Thoracic aorta (tissue), 2 donors: Measurements from ENCODE around the gene CLDN22. TPM values are rescaled to one million over a fixed set of nuclear protein-coding genes. Genes with fewer than 3 reads are reported as not detected.

Experiments
- ATAC-seq: fragments of 150-250 bp; one replicate; pipeline ENCODE4 v1.8.0; 2017; ENCODE audit warnings: low read depth; ENCODE audit not compliant: insufficient number of reproducible peaks, low FRiP score
- DNase-seq: peaks from one replicate; pipeline ENCODE4 v3.0.0-alpha.2; 2020; ENCODE audit warnings: low spot score
- H3K27ac ChIP-seq, 2 donors: fragments of 200-600 bp; sonication (generic); 1 replicate in 1 of 2; 2 replicates in 1 of 2; pipeline ENCODE4 v1.5.1; 2016; ENCODE audit warnings: mild to moderate bottlenecking in 2 of 2, moderate library complexity in 2 of 2
- H3K27me3 ChIP-seq: fragments of 200-600 bp; sonication (generic); replicated peaks from 2 replicates; pipeline ENCODE4 v1.6.0; 2016; ENCODE audit warnings: mild to moderate bottlenecking; ENCODE audit not compliant: insufficient read depth
- H3K36me3 ChIP-seq: fragments of 200-600 bp; sonication (generic); one replicate; pipeline ENCODE4 v1.5.1; 2016
- H3K4me1 ChIP-seq, 2 donors: fragments of 200-600 bp; sonication (generic); 1 replicate in 1 of 2; 2 replicates in 1 of 2; pipeline versions ENCODE4 v1.5.1 to v1.6.0; 2016; ENCODE audit warnings: low read depth in 2 of 2, mild to moderate bottlenecking in 1 of 2; ENCODE audit not compliant: control insufficient read depth in 1 of 2
- H3K4me3 ChIP-seq: fragments of 200-600 bp; sonication (generic); 2 replicates; pipeline ENCODE4 v1.5.1; 2016; ENCODE audit warnings: mild to moderate bottlenecking
- H3K9me3 ChIP-seq: fragments of 200-600 bp; sonication (generic); 2 replicates; pipeline ENCODE4 v1.5.1; 2016
- total RNA-seq, 2 donors: library from RNA; depleted of rRNA; stranded (reverse); fragments of >200 nt; gene quantifications; one replicate each; pipeline versions ENCODE4 v1.1.0 to v1.2.3, GENCODE V29; 2016
- TF ChIP-seq, protein P1 (sequence below): fragments of 200-600 bp; sonication (generic); IDR thresholded peaks from one replicate; pipeline ENCODE4 v1.5.1; 2019; ENCODE audit warnings: antibody characterized with exemption

The CLDN22 gene
- total RNA-seq, 2 donors from 2014 or later = not detected

DNA sequence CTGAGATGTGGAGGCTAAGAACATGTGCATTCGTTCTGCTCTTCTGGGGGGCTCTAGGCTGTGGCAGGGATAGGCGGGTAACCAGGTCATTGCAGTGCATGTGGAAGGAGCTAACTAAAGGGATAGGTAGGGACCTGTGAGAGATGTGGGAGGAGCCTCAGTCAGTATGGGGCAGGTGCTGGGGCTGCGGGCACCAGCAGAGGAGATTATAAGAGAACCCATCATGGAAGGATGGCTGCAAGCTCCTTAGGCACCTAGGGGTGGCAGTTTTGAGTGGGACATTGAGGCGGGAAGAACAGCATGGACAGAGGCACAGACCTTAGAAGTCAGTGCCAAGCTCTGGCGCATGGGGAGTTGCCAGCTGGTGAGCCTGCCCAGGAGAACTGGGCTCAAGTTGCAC is 7.2 kb downstream of the CLDN22 start:
- TF ChIP-seq, protein P1, sequence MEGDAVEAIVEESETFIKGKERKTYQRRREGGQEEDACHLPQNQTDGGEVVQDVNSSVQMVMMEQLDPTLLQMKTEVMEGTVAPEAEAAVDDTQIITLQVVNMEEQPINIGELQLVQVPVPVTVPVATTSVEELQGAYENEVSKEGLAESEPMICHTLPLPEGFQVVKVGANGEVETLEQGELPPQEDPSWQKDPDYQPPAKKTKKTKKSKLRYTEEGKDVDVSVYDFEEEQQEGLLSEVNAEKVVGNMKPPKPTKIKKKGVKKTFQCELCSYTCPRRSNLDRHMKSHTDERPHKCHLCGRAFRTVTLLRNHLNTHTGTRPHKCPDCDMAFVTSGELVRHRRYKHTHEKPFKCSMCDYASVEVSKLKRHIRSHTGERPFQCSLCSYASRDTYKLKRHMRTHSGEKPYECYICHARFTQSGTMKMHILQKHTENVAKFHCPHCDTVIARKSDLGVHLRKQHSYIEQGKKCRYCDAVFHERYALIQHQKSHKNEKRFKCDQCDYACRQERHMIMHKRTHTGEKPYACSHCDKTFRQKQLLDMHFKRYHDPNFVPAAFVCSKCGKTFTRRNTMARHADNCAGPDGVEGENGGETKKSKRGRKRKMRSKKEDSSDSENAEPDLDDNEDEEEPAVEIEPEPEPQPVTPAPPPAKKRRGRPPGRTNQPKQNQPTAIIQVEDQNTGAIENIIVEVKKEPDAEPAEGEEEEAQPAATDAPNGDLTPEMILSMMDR = no peak
- Histone ChIP-seq H3K36me3 (peaks cover 24% of the 10 kb centered on the region), H3K27me3 (no peaks in the 10 kb centered on the region), H3K4me3 (no peak overlapping the region), H3K9me3 (no peaks in the 10 kb centered on the region), H3K4me1 (no peaks in the 10 kb centered on the region), H3K27ac (no peak overlapping the region)
- DNase-seq (no peak), ATAC-seq (no peak)

DNA sequence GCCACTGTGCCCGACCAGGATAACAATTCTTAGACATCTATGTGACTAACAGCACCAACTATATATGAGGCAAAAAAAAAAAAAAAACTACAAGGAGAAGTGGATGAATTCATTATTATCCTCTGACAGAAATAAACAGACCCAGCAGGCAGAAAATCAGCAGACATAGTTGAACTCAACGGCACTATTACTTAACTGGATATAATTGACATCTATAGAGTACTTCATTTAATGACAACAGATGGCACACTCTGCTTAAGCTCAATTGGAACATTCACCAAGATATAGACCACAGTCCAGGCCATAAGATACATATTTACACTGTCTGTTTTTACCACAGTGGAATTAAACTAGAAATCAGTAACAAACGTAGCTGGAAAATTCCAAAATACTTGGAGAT is 13.3 kb downstream of the CLDN22 start:
- no peak for ATAC-seq

DNA sequence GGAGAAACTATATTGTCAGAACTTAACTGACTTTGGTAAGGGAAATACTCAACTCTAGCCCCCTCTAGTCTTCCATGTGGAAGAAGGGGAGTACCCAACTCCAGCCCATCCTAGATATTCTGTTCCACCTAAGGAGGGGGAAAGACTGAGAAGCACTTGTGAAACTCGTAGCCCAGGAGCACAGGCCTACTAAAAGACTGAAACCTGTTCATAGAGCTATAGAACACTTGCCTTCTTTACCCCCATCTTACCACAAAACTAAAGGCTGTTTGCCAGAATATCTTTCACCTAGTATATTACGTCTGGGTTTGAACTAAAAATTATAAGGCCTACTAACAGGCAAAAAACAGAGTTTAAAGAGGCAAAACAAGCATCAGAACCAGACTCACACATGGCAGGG is 15.5 kb downstream of the CLDN22 start:
- ATAC-seq = no peak

More for the DNA sequence above, 13.3 kb downstream of the CLDN22 start:
- TF ChIP-seq, protein P1 = no peak
- Histone ChIP-seq H3K27me3 (no peaks in the 10 kb centered on the region), H3K36me3 (no peaks in the 10 kb centered on the region), H3K4me1 (no peaks in the 10 kb centered on the region), H3K4me3 (no peak overlapping the region), H3K9me3 (no peaks in the 10 kb centered on the region), H3K27ac (no peak overlapping the region)
- DNase-seq = no peak

DNA sequence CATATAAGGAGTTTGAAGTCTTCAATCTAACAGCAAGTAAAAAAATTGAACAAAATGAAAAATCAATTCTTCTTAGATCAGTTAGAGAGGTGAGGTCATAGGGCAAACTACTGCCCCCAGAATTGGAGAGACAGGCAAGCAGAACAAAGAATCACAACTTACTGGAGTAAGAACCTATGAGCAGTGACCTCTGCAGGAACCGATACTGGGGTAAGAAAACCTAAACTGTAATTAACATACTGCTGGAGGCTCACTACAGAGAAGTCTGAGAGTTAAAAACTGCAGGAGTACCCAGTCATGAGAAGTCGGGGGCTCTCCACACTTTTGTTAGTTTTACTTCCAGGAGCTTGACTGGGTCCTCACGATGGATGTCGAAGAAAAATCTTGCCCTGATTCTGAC is 16.0 kb downstream of the CLDN22 start:
- Histone ChIP-seq H3K27me3 (no peaks in the 10 kb centered on the region), H3K4me1 (no peaks in the 10 kb centered on the region), H3K27ac (no peak overlapping the region), H3K9me3 (no peaks in the 10 kb centered on the region), H3K4me3 (no peak overlapping the region), H3K36me3 (no peaks in the 10 kb centered on the region)
- TF ChIP-seq, protein P1 = no peak
- DNase-seq (no peak), ATAC-seq (no peak)

More for the DNA sequence above, 15.5 kb downstream of the CLDN22 start:
- Histone ChIP-seq H3K4me1 (no peaks in the 10 kb centered on the region), H3K36me3 (no peaks in the 10 kb centered on the region), H3K27me3 (no peaks in the 10 kb centered on the region), H3K27ac (no peak overlapping the region), H3K9me3 (no peaks in the 10 kb centered on the region), H3K4me3 (no peak overlapping the region)
- no peak for DNase-seq
- TF ChIP-seq, protein P1 = no peak

DNA sequence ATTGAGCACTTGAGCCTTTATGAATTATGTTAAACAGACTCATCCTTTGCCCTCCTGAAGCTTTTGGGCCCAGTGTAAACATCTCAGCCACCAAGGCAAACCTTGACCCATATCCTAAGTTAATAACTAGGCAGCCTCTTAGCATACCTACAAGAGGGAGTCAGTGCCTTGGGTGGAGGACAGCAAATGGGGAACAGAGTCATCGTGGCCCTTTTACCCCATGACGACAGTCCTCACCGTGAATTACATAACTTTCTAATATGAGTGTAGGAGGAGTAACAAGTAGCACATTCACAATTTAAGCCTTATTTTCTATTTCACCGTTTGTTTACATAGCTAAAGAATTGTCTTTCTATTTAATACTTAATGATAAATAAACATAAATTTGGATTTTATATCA is 16.8 kb downstream of the CLDN22 start:
- no peaks in the 10 kb centered on the region for H3K4me1 ChIP-seq
- no peak for DNase-seq

More for the DNA sequence above, 16.8 kb downstream of the CLDN22 start:
- Histone ChIP-seq H3K27me3 (no peaks in the 10 kb centered on the region), H3K4me3 (no peak overlapping the region), H3K27ac (no peak overlapping the region), H3K36me3 (no peaks in the 10 kb centered on the region), H3K9me3 (no peaks in the 10 kb centered on the region)
- TF ChIP-seq, protein P1 = no peak
- no peak for ATAC-seq
